CD1c-positive myeloid dendritic cell (primary cell): ENCODE data around the gene SH3GL1.

Experiments
- DNase-seq: peaks from one replicate; pipeline ENCODE4 v3.0.0-alpha.2; 2016; ENCODE audit errors: extremely low spot score

Gene SH3GL1

GRCh38 chr19:4399812-4400134, 574 bp downstream of the SH3GL1 start:
- DNase-seq = peak; percentile 40

DNA sequence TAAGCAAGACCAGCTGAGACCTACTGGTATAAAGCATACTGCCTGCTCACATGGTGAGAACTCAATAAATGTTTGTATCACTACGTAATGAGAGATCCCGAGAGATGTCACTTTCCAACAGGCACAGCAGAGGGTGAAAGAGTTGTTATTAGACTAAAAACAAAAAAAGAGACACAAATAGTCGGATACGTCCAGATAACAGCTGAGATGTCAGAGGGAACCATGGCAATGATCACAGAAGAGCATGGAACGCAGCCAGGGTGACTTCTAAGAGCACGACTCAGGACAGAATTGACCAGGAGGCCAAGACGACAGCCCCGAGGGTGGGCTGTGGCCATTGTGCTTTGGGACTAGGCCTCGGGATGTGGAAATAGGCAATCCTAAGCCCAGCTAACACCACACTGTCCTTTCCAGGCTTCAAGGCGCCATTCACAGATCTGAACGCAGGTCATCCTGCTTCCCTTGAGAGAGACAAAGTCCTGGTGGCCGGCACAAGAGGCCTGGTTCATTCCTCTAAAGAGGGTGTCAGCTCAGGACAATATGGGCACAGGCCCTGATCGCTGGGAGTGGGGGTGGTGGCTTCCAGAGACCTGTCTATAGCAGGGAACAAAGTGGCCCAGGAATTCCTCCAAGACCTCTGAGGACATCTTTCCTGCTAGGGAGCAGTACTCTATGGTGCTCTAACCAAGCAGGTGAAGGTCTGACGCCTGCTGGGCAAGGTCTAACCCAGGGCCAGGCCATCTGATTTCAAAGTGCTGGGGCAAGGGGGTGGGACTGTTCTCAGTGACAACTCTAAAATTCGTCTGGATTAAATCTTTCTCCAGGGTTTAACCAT, 3.2 kb downstream of the SH3GL1 start:
- DNase-seq = no peak

DNA sequence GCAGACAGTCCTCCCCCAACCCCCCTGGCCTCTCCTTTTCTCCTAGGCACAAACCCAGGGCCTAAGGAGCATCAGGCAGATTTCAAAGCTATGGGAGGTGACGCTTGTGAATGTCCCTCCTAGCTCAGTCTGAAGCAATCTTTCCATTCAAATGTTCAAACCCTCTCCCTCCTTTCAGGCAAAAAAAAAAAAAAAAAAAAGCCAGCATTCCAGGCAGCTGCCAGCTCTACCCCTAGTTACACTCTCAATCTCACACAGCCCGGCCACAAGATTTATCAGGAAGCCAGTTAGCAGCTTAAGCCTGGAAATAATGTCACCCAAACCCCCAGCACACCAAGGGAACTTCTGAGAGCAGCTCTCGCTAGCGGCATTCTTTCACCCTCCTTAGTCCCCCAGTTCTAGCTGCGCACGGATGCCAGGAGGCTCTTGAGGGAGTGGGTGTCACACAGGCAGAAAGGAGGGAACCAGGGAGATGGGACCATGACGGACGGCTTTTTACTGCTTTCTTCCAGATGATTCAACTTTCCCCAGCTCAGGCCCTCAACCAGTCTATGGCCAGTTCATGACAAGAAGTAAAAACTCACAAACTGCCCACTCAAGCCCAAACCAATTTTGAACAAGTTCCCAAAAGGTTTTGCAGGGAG, 6.3 kb downstream of the SH3GL1 start:
- no peak for DNase-seq

DNA sequence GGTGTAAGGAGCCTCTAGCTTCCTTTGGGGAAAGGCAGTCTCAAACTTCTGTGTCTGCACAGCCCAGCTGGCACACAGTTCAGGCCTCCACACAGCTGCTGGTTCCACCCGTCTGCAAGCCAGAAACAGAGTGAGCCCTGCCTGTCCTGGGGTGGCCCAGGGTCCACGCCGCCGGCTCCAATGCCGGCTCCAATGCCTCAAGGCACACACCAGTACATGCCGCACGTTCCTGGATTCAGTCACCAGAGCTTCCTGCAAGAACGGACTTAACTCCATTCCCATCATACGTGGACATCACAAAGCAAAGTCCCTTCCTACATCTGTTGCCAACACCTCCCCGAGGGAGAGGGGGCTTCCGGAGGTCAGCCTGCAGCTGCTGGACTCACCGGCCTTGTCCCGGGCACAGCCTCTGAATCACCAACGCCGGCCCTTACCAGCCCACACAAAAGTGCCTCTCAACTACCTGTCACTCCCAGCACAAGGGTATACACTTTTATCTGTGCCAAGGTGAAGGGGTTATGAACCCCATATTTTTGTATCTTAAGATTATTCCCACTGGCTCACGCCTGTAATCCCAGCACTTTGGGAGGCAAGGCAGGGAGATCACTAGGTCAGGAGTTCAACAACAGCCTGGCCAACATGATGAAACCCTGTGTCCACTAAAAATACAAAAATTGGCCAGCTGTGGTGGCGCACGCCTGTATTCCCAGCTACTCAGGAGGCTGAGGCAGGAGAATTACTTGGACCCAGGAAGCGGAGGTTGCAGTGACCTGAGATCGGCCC, 8.5 kb downstream of the SH3GL1 start:
- no peak for DNase-seq

GRCh38 chr19:4391306-4391693, 9.0 kb downstream of the SH3GL1 start:
- no peak for DNase-seq

DNA sequence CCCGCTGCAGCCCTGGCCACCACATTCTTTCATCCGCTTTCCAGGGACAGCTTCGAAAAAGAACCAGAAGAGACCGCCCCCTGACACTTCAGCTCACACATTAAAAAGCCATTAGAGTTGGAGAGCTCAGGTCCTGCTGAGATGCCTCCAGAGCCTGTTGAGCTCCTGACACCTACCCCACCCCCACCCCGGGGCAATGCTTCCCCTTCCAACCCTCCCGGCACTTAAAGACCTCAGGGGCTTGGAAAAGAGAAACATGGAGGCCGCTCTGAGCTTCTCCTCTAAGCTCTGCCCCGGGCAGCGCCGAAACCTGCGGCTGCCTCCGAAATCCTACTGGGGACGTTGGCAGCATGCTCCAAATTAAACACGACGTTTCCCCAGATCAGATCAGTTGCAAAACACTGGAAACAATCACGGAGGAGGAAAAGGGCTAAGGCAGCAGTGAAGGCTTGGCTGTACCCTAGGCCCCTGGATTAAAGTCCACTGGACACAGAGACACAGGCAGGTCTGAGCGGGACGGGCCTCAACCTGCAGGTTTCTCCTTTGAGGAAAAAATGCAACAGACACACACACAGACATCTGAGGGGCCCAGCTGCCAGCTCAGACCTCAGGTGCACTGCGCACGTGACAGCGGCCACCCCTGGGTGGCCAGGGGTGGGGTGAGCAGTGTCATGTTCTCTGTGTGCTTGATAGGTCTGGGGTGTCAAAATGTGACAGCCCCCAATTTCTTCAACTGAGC, 9.6 kb downstream of the SH3GL1 start:
- no peak for DNase-seq

DNA sequence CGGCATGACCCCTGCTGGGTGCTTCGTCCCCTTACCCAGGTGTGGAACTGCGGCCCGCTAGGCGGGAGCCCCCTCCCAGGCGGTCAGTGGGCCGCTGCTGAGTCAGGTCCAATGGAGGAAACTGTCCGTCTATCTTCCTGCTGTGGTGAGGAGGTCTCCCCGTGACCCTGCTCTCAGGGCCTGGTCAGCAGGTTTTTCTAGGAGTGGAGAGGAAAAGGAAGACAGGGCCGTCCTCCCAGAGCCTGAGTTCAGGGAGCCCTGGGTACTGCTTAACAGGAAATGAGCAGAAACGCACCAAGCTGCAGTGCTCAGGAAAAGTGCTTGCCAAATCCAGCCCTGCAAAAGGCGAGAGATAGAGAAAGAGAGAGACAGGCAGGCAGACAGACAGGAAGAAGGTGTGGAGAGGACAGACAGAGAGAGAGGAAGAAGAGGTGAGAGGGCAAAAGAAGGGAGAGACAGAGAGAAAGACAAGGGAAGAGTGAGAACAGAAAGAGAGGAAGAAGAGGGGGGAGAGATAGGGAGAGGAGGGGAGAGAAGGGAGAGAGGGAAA, 10.3 kb downstream of the SH3GL1 start:
- no peak for DNase-seq

DNA sequence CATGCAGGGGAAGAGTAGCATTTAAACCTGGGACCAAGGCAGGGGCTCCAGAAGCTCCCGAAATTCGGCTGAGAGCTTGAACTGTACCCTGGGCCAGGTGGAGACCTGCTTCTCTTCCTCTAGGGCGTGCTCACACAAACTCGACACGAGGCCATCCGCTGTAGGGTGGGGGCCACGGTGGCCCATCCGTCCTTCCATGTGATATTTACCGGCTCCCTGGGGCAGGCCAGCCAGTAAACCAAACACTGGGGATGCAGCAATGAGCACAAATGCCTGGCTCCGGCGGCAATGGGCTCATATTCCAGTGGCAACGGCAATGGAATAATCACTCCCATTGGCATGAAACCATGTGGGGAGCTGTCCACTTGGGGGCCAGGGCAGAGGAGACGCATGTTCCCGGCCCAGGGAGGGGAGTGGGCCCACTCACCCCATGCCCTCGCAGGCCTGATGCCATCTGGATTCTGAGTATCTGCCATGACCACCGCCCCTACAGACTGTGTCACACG, 10.8 kb downstream of the SH3GL1 start:
- no peak for DNase-seq

DNA sequence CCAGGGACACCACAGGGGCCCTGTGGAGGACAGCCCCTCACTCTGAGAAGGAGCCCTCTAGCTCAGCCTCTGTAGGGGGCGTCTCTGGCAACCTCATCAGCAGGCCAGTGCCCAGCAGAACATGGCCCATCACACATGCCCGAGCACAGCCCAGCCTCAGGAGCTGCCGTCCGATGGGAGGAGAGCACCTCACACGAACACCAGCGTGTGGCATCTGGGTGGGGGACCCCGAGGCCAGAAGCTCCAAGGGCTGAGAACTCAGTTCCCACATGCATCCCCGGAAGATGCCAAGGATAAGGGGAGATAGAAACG, 11.3 kb downstream of the SH3GL1 start:
- no peak for DNase-seq

DNA sequence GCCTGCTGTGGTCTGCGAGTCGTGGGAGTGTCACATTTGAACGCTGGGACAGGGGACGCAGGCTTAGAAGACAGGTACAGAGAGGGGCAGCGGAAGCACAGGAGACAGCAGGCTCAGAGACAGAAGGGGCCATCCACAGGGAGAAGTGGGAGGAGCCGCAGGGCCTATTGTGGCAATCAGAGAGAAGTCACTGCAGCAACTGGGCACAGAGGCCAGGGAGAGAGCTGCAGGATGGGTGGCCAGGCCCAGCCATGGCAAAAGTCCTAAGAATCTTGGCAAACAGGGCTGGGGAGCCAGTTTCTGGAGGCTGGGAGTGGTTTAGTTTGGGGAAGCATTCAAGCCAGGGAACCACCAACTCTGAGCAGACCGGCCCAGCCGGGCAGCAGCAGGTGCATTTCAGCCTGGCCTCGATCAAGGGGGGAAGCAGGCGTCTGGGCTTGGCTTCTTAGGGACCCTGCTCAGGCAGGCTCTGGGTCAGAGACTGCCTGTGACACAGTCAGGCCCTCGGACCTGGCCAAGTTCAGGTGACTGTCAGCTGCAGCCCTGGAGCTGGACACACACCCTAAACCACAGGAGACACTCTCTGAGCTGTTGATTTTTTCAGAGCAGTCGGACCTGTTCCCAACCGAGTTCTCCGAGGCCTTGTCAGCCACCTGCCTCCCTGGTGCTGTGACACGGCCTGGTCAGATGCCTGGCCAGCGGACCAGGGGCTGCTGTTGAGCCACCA, 11.8 kb downstream of the SH3GL1 start:
- no peak for DNase-seq

GRCh38 chr19:4386041-4386782, 14.1 kb downstream of the SH3GL1 start:
- DNase-seq = no peak

DNA sequence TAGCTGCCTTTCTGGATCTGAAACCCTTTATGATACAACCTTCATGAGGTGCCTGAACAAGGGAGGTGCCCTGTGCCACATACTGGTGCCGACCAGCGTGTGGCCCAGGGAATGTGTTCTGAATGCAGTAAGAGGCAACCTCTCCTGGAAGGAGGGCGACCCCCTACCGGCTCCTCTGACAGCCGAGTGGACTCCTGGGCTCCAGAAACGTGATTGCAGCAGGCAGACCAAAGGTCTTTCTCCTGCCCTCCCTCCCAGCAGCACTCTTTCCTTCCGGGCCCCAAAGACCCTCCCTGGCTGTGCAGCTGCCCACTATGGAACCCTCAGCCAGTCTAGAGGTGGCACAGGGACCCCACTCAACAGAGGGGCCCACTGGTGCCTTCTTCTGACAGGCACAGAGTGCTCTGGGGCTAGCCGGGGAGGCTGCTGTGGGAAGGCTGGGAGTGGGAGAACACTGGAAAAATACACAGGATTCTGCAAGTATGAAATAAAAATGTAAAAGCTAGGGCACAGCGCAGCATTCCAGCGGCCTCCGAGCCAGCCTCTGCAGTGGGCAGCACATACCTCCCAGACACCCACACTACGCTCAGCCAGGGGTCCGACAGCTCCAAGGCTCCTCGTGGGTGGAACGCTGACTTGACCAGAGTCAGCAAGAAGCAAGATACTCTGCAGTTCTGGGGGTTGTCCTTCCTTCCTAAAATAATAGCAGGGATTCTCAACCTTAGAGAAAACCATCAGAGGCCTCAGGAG, 14.9 kb downstream of the SH3GL1 start:
- no peak for DNase-seq

- peak; percentile 52 for DNase-seq
Observed at GRCh38 chr19:4380254-4380727, 20.1 kb downstream of the SH3GL1 start.

GRCh38 chr19:4379383-4380253, 20.7 kb downstream of the SH3GL1 start:
- no peak for DNase-seq

DNA sequence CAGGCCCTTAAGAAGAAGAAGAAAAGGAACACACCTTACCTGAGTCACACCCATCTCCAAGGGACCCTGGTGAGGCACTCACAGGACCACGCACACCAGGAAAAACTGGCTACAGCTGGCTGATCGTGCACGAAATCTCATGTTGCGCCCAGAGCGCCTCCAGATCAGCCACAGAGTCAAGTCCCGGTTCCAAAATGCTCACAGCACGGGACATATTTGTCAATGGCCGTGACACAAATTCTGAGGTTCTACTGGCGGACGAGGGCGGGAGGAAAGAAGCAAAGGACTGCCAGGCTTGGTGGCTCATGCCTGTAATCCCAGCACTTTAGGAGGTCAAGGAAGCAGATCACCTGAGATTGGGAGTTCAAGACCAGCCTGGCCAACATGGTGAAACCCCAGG, 21.5 kb downstream of the SH3GL1 start:
- no peak for DNase-seq

DNA sequence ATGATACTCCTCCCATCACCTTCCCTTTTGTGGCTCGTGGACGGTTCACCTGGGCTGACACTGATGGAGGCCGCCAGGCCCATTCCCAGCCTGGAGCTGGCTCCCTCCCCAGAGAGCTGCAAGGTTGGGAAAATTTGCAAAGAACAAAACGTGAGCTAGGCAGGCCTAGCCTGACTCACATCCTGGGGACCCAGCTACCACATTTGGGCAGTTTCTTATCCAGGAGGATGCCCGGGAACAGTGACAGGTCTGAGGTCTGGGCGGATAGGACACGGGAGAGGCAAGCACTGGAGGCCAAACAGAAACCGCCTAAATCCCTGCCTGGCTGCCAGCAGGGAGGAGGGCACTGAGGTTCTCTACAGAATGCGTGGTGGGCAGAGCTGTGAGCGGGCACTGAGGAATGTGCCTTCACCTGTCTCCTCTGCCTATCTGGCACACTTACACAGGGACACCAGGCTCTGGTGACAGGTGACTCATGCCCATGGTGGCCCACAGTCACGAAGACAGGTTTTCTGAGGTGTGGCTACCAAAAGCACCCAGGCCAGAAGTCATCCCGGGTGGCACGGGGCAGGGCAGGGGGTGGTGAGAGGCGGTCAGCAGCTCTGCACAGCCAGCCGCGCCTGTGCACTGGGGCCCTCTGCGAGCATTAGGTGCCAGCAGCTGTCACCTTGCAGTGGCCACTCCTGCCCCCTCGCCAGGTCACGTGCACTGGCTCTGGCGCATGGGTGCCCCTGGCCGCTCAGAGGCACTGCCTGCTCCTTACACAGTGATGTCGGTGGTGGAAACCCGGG, 23.2 kb downstream of the SH3GL1 start:
- no peak for DNase-seq

DNA sequence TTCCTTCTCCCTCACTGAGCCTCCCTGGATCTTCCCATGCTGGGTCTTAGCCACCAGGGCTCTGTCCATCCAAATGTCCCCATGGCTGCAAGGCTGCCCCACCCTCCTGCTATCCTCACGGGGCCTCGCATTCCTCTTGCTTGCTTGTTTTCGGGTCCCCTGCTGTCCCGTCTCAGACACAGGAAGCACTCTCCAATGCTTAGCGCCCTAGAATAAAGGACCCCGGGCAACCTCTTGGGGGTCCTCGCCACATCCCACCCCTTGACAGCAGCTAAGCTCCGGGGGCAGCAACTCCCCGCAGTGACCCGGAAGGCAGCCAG, 23.7 kb downstream of the SH3GL1 start:
- DNase-seq = no peak
